Lower leg skin (tissue), 3 donors: ENCODE results near the gene STPG1.

Source experiments
- CTCF ChIP-seq, 3 donors: fragments of 450-650 bp; IDR thresholded peaks; one replicate each; pipeline ENCODE4 v1.5.1; 2016; ENCODE audit warnings: antibody characterized with exemption in 3 of 3, mild to moderate bottlenecking in 3 of 3, moderate library complexity in 2 of 3
- POLR2A ChIP-seq, 2 donors: fragments of 450-650 bp; IDR thresholded peaks; one replicate each; pipeline ENCODE4 v1.6.1; 2016 to 2017; ENCODE audit warnings: antibody characterized with exemption in 2 of 2, mild to moderate bottlenecking in 1 of 2, moderate library complexity in 1 of 2

- TF ChIP-seq POLR2A (IDR thresholded peaks at IDR 0.05), result no peak
- no peak for TF ChIP-seq CTCF (IDR thresholded peaks at IDR 0.05)
Observed at GRCh38 chr1:24441996-24442668, 28.6 kb upstream of the STPG1 start.
